Calu3 (cell line): ENCODE measurements around the gene RAB44. TPM values are rescaled to one million over a fixed set of nuclear protein-coding genes. Genes with fewer than 3 reads are reported as not detected.

Source experiments
- BruUV-seq: library from RNA; stranded (reverse); fragments of 400-500 nt; replicated peaks from 2 replicates; lab custom pipeline; 2021; lab: Mats Ljungman, UMichigan
- CTCF ChIA-PET: fragments of 300-600 bp; sonication (Branson Sonifier 250); formaldehyde crosslinking; loops from one replicate; lab custom pipeline; 2022; ENCODE audit warnings: antibody characterized with exemption; lab: Charles Lee
- DNase-seq: peaks from one replicate; pipeline ENCODE4 v3.0.0; 2022
- H3K27ac Mint-ChIP-seq: one replicate; pipeline ENCODE4 v1.8.0; 2022; ENCODE audit warnings: mixed read lengths; ENCODE audit not compliant: unreplicated experiment
- H3K27me3 Mint-ChIP-seq: one replicate; pipeline ENCODE4 v1.8.0; 2022; ENCODE audit warnings: mixed read lengths; ENCODE audit not compliant: unreplicated experiment
- H3K36me3 Mint-ChIP-seq: one replicate; pipeline ENCODE4 v1.8.0; 2022; ENCODE audit warnings: mild to moderate bottlenecking, moderate library complexity, mixed read lengths; ENCODE audit not compliant: insufficient read depth, unreplicated experiment
- H3K4me1 Mint-ChIP-seq: one replicate; pipeline ENCODE4 v1.8.0; 2022; ENCODE audit warnings: mild to moderate bottlenecking, low read depth, mixed read lengths; ENCODE audit not compliant: unreplicated experiment
- H3K4me3 Mint-ChIP-seq: one replicate; pipeline ENCODE4 v1.8.0; 2022; ENCODE audit warnings: mild to moderate bottlenecking, low read depth, moderate library complexity, mixed read lengths; ENCODE audit not compliant: unreplicated experiment
- H3K9me3 Mint-ChIP-seq: one replicate; pipeline ENCODE4 v1.8.0; 2022; ENCODE audit warnings: low read depth, mixed read lengths; ENCODE audit not compliant: unreplicated experiment
- intact Hi-C: fragments of 100-400 bp; cut with micrococcal nuclease; formaldehyde crosslinking; loops from one replicate; pipeline ENCODE4 v1.10.0; 2022; ENCODE audit not compliant: unreplicated experiment
- total RNA-seq: library from RNA; stranded (reverse); gene quantifications from 2 replicates; pipeline ENCODE4 v1.2.3, GENCODE V29; 2022
- TF ChIP-seq, protein P1 (sequence below): fragments of 200-600 bp; IDR thresholded peaks from one replicate; pipeline ENCODE4 v1.8.0; 2022; ENCODE audit warnings: antibody characterized with exemption; ENCODE audit not compliant: unreplicated experiment

The RAB44 gene
- total RNA-seq, 1 experiment from 2014 or later, result not detected

DNA sequence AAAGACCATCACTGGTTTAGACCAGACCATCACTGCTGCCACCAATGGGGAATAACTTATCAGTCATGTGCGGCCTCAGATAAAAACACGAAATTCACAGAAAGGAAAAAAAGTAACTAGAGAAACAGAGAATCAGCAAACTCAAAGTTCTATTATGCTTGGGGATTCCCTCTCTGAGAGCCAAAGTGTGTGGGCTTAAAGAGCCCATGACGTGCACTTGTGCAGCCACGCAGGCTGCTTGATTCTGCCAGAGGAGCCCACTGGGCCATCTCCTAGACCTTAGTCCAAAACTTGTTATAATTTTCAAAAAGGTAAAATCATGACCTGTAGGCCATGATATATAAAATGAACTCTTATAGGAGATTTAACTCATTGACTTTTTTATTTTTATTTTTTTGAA lies 15.2 kb downstream of the RAB44 start:
- no peaks in the 10 kb centered on the region for H3K4me1 Mint-ChIP-seq
- TF ChIP-seq, protein P1, sequence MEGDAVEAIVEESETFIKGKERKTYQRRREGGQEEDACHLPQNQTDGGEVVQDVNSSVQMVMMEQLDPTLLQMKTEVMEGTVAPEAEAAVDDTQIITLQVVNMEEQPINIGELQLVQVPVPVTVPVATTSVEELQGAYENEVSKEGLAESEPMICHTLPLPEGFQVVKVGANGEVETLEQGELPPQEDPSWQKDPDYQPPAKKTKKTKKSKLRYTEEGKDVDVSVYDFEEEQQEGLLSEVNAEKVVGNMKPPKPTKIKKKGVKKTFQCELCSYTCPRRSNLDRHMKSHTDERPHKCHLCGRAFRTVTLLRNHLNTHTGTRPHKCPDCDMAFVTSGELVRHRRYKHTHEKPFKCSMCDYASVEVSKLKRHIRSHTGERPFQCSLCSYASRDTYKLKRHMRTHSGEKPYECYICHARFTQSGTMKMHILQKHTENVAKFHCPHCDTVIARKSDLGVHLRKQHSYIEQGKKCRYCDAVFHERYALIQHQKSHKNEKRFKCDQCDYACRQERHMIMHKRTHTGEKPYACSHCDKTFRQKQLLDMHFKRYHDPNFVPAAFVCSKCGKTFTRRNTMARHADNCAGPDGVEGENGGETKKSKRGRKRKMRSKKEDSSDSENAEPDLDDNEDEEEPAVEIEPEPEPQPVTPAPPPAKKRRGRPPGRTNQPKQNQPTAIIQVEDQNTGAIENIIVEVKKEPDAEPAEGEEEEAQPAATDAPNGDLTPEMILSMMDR, result no peak
- no peak overlapping the region for H3K4me3 Mint-ChIP-seq
- DNase-seq, result no peak
- H3K27me3 Mint-ChIP-seq, result peaks cover 12% of the 10 kb centered on the region
- intact Hi-C loops, result no loop called here
- no TSS peak for BruUV-seq
- CTCF ChIA-PET, result no interaction called here
- H3K27ac Mint-ChIP-seq, result no peak overlapping the region
- no peaks in the 10 kb centered on the region for H3K36me3 Mint-ChIP-seq
- no peaks in the 10 kb centered on the region for H3K9me3 Mint-ChIP-seq

GRCh38 chr6:36713846-36714245 lies 16.2 kb downstream of the RAB44 start:
- H3K4me3 Mint-ChIP-seq, result no peak overlapping the region
- DNase-seq, result no peak
- no peaks in the 10 kb centered on the region for H3K4me1 Mint-ChIP-seq
- H3K9me3 Mint-ChIP-seq, result no peaks in the 10 kb centered on the region
- no peak overlapping the region for H3K27ac Mint-ChIP-seq
- peaks cover 20% of the 10 kb centered on the region for H3K27me3 Mint-ChIP-seq
- CTCF ChIA-PET, result no interaction called here
- H3K36me3 Mint-ChIP-seq, result no peaks in the 10 kb centered on the region
- no TSS peak for BruUV-seq
- TF ChIP-seq, protein P1, result no peak
- intact Hi-C loops, result no loop called here

GRCh38 chr6:36714511-36714910 lies 16.9 kb downstream of the RAB44 start:
- CTCF ChIA-PET, result no interaction called here
- Mint-ChIP-seq H3K36me3 (no peaks in the 10 kb centered on the region), H3K4me1 (no peaks in the 10 kb centered on the region), H3K27me3 (peaks cover 23% of the 10 kb centered on the region), H3K27ac (no peak overlapping the region), H3K9me3 (no peaks in the 10 kb centered on the region), H3K4me3 (no peak overlapping the region)
- TF ChIP-seq, protein P1, result no peak
- DNase-seq, result no peak
- intact Hi-C loops, result no loop called here
- BruUV-seq, result no TSS peak

DNA sequence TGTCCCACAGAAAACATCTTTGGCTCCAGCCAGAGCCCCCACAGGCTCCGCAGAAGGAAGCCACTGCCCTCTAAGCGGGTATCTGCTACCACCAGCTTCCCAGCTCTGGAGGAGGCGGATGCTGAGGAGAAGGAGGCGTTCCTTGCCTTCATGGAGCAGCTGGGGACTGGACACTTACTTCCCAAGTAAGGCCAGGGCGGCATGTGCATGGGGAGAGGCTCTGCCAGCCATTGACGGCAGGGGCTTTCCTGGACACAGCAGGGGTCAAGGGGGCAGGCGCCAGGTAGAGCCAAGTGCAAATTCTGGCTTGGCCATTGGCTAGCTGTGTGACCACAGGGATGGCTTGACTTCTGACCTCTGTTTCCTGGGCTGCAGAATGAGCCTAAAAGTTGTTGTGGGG lies 17.8 kb downstream of the RAB44 start:
- intact Hi-C loops, result no loop called here
- TF ChIP-seq, protein P1, result no peak
- no peak overlapping the region for H3K4me3 Mint-ChIP-seq
- H3K9me3 Mint-ChIP-seq, result no peaks in the 10 kb centered on the region
- no peaks in the 10 kb centered on the region for H3K4me1 Mint-ChIP-seq
- CTCF ChIA-PET, result interaction anchor here (0.8 to 0.9 kb wide), 2 partner anchors 9 to 15 kb away, joined by 3 to 4 read pairs; no protein-coding TSS in a partner anchor
- no TSS peak for BruUV-seq
- DNase-seq, result no peak
- no peak overlapping the region for H3K27ac Mint-ChIP-seq
- H3K27me3 Mint-ChIP-seq, result peaks cover 23% of the 10 kb centered on the region
- no peaks in the 10 kb centered on the region for H3K36me3 Mint-ChIP-seq
